ENCODE results near the gene RPRD1A. TPM values are rescaled to one million over a fixed set of nuclear protein-coding genes. Genes with fewer than 3 reads are reported as not detected.

RPRD1A gene
- total RNA-seq, 1 donor from 2014 or later = 44.7 TPM

- intact Hi-C loops (cut with DNase I) = no loop called here
- no peak overlapping the region for H3K27ac ChIP-seq
- H3K27me3 ChIP-seq = no peaks in the 10 kb centered on the region
- H3K36me3 ChIP-seq = peaks cover 0 to 3% of the 10 kb centered on the region in 2 donors
- TF ChIP-seq, protein P1, sequence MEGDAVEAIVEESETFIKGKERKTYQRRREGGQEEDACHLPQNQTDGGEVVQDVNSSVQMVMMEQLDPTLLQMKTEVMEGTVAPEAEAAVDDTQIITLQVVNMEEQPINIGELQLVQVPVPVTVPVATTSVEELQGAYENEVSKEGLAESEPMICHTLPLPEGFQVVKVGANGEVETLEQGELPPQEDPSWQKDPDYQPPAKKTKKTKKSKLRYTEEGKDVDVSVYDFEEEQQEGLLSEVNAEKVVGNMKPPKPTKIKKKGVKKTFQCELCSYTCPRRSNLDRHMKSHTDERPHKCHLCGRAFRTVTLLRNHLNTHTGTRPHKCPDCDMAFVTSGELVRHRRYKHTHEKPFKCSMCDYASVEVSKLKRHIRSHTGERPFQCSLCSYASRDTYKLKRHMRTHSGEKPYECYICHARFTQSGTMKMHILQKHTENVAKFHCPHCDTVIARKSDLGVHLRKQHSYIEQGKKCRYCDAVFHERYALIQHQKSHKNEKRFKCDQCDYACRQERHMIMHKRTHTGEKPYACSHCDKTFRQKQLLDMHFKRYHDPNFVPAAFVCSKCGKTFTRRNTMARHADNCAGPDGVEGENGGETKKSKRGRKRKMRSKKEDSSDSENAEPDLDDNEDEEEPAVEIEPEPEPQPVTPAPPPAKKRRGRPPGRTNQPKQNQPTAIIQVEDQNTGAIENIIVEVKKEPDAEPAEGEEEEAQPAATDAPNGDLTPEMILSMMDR (IDR thresholded peaks at IDR 0.05) = no peak
- TF ChIP-seq POLR2A (IDR thresholded peaks at IDR 0.05) = no peak
- no peak for TF ChIP-seq POLR2AphosphoS5 (IDR thresholded peaks at IDR 0.05; ENCODE audit: insufficient read depth in 1 of 2, low read depth in 1 of 2)
- peaks cover 23% of the 10 kb centered on the region for H3K4me1 ChIP-seq
- no peaks in the 10 kb centered on the region for H3K9me3 ChIP-seq
- H3K4me3 ChIP-seq = no peak overlapping the region
- no peak for DNase-seq (ENCODE audit: extremely low spot score in 2 of 2)
Measured at GRCh38 chr18:36043153-36043552, 24.2 kb downstream of the RPRD1A start.

DNA sequence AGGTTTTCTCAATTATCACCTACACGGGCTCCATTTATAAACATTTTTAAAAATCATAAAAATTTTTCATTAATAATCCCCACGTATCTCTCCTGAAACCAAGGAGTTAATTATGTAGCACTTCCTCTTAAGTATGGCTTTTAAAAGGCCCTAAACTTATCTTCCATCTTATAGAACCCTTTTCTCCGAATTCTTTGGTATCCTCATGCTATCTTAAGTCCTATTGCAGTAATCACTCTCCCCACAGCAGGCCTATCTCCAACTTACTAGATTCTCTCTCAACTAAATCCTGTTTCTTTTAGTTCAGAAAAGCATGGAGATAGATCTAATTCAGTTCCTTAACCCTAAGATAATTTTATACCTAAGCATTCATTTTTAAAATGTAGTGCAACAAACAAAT is 26.2 kb downstream of the RPRD1A start:
- intact Hi-C loops (cut with DNase I) = no loop called here
- no peaks in the 10 kb centered on the region for H3K27me3 ChIP-seq
- H3K4me3 ChIP-seq = no peak overlapping the region
- no peak overlapping the region for H3K27ac ChIP-seq
- peaks cover 24% of the 10 kb centered on the region for H3K4me1 ChIP-seq
- peaks cover 0 to 6% of the 10 kb centered on the region in 2 donors for H3K36me3 ChIP-seq
- no peak for DNase-seq (ENCODE audit: extremely low spot score in 2 of 2)
- no peaks in the 10 kb centered on the region for H3K9me3 ChIP-seq
- no peak for TF ChIP-seq POLR2A (IDR thresholded peaks at IDR 0.05)
- TF ChIP-seq POLR2AphosphoS5 (IDR thresholded peaks at IDR 0.05; ENCODE audit: insufficient read depth in 1 of 2, low read depth in 1 of 2) = no peak
- TF ChIP-seq, protein P1 (IDR thresholded peaks at IDR 0.05) = no peak

- no peaks in the 10 kb centered on the region for H3K9me3 ChIP-seq
- no peak for DNase-seq (ENCODE audit: extremely low spot score in 2 of 2)
- peaks cover 0 to 6% of the 10 kb centered on the region in 2 donors for H3K36me3 ChIP-seq
- intact Hi-C loops (cut with DNase I) = no loop called here
- TF ChIP-seq, protein P1 (IDR thresholded peaks at IDR 0.05) = no peak
- TF ChIP-seq POLR2A (IDR thresholded peaks at IDR 0.05) (no peak), POLR2AphosphoS5 (IDR thresholded peaks at IDR 0.05; ENCODE audit: insufficient read depth in 1 of 2, low read depth in 1 of 2) (no peak)
- no peaks in the 10 kb centered on the region for H3K27me3 ChIP-seq
- no peak overlapping the region for H3K27ac ChIP-seq
- H3K4me3 ChIP-seq = no peak overlapping the region
- H3K4me1 ChIP-seq = peaks cover 28% of the 10 kb centered on the region
Measured at GRCh38 chr18:36038102-36038663, 29.2 kb downstream of the RPRD1A start.

GRCh38 chr18:36035253-36035652 is 32.1 kb downstream of the RPRD1A start:
- Histone ChIP-seq H3K9me3 (no peaks in the 10 kb centered on the region), H3K27me3 (no peaks in the 10 kb centered on the region), H3K36me3 (peaks cover 0 to 12% of the 10 kb centered on the region in 2 donors), H3K27ac (no peak overlapping the region), H3K4me3 (no peak overlapping the region), H3K4me1 (peaks cover 16% of the 10 kb centered on the region)
- intact Hi-C loops (cut with DNase I) = no loop called here
- peak in 1 of 2 donors; percentile 36 for TF ChIP-seq POLR2AphosphoS5 (IDR thresholded peaks at IDR 0.05; ENCODE audit: insufficient read depth in 1 of 2, low read depth in 1 of 2)
- TF ChIP-seq, protein P1 (IDR thresholded peaks at IDR 0.05) = no peak
- no peak for TF ChIP-seq POLR2A (IDR thresholded peaks at IDR 0.05)
- no peak for DNase-seq (ENCODE audit: extremely low spot score in 2 of 2)

- Histone ChIP-seq H3K4me1 (peaks cover 16% of the 10 kb centered on the region), H3K36me3 (peaks cover 0 to 13% of the 10 kb centered on the region in 2 donors), H3K27ac (no peak overlapping the region), H3K4me3 (no peak overlapping the region), H3K27me3 (no peaks in the 10 kb centered on the region), H3K9me3 (no peaks in the 10 kb centered on the region)
- DNase-seq (ENCODE audit: extremely low spot score in 2 of 2) = no peak
- intact Hi-C loops (cut with DNase I) = no loop called here
- TF ChIP-seq POLR2A (IDR thresholded peaks at IDR 0.05) = no peak
- TF ChIP-seq POLR2AphosphoS5 (IDR thresholded peaks at IDR 0.05; ENCODE audit: insufficient read depth in 1 of 2, low read depth in 1 of 2) = no peak
- TF ChIP-seq, protein P1 (IDR thresholded peaks at IDR 0.05) = no peak
Measured at GRCh38 chr18:36034299-36034895, 33.0 kb downstream of the RPRD1A start.

All from vagina (tissue), 2 donors.